K562 (cell line): ENCODE data around the gene SLC39A11. TPM values are rescaled to one million over a fixed set of nuclear protein-coding genes. Genes with fewer than 3 reads are reported as not detected.

Experiments used
- ATAC-seq: fragments of 200-7000 bp; cut with Tn5 transposase; 3 replicates; pipeline ENCODE4 v1.9.1; 2020; ENCODE audit warnings: moderate library complexity
- BruUV-seq: library from RNA; stranded (reverse); fragments of 400-500 nt; replicated peaks from 2 replicates; lab custom pipeline; 2021; lab: Mats Ljungman, UMichigan
- CTCF ChIA-PET: fragments of 300-600 bp; formaldehyde crosslinking; extraction: SDS; loops from one replicate; lab custom pipeline; 2021; ENCODE audit warnings: low intra/inter-chr PET ratio; lab: Yijun Ruan, JAX
- POLR2A ChIA-PET: fragments of 300-600, 350-650 bp; sonication (Branson Sonifier 250); formaldehyde crosslinking; extraction: SDS; loops from one replicate; lab custom pipeline; 2021; ENCODE audit warnings: antibody characterized with exemption, inconsistent platforms; lab: Yijun Ruan, JAX
- DNase-seq, 4 experiments: peaks; one replicate each; pipeline versions ENCODE4 v3.0.0 to v3.0.0-alpha.2; 2011 to 2018; ENCODE audit warnings: low spot score in 3 of 4, mixed read lengths in 3 of 4; ENCODE audit errors: extremely low read depth in 1 of 4
- FAIRE-seq: peaks from 2 replicates; lab custom pipeline; 2011; peaks lifted over from hg19 to GRCh38; lab: Jason Lieb, UNC
- H2AFZ ChIP-seq: 2 replicates; pipeline ENCODE4 v1.6.0; 2011; ENCODE audit warnings: low read depth, low read length, control low read depth, inconsistent platforms
- H3K27ac ChIP-seq: fragments of 200-600 bp; 3 replicates; pipeline ENCODE4 v1.8.0; 2011; ENCODE audit warnings: low read depth, mild to moderate bottlenecking, control low read depth, inconsistent platforms, low read length, moderate library complexity, mixed read lengths; ENCODE audit errors: extremely low read depth
- H3K27me3 ChIP-seq, 2 experiments: fragments of 300-600 bp in 1 of 2; 2 replicates in 1 of 2; 3 replicates in 1 of 2; pipeline versions ENCODE4 v1.6.0 to v1.8.0; 2011; ENCODE audit warnings: inconsistent platforms in 2 of 2, low read length in 2 of 2, mild to moderate bottlenecking in 1 of 2, mixed read lengths in 1 of 2, moderate library complexity in 1 of 2; ENCODE audit not compliant: control insufficient read depth in 2 of 2, insufficient read depth in 2 of 2
- H3K36me3 ChIP-seq: fragments of 300-600 bp; 3 replicates; pipeline ENCODE4 v1.8.0; 2011; ENCODE audit warnings: mild to moderate bottlenecking, low read length, inconsistent platforms; ENCODE audit not compliant: control insufficient read depth, insufficient read depth
- H3K4me1 ChIP-seq, 2 experiments: fragments of 200-600 bp in 1 of 2; replicated peaks in 1 of 2; 2 replicates in 1 of 2; 3 replicates in 1 of 2; pipeline versions ENCODE4 v1.5.1 to v1.8.0; 2011; ENCODE audit warnings: inconsistent platforms in 2 of 2, low read length in 2 of 2, mild to moderate bottlenecking in 1 of 2, mixed read lengths in 1 of 2, moderate library complexity in 1 of 2; ENCODE audit not compliant: control insufficient read depth in 2 of 2, insufficient read depth in 2 of 2
- H3K4me2 ChIP-seq: 2 replicates; pipeline ENCODE4 v1.6.1; 2011; ENCODE audit warnings: low read length, control low read depth, inconsistent platforms, mixed read lengths; ENCODE audit not compliant: insufficient read depth
- H3K4me3 ChIP-seq: fragments of 200-600 bp; sonication (generic), shearing (Covaris generic); 2 replicates; pipeline ENCODE4 v1.5.1; 2016; ENCODE audit warnings: control low read depth, inconsistent platforms
- H3K79me2 ChIP-seq: fragments of 200-600 bp; 3 replicates; pipeline ENCODE4 v1.8.0; 2011; ENCODE audit warnings: low read length, inconsistent platforms; ENCODE audit not compliant: control insufficient read depth, insufficient read depth
- H3K9ac ChIP-seq, 2 experiments: 2 replicates each; pipeline versions ENCODE4 v1.6.0 to v1.6.1; 2011; ENCODE audit warnings: low read depth in 2 of 2, low read length in 2 of 2, control low read depth in 1 of 2, inconsistent platforms in 1 of 2, mild to moderate bottlenecking in 1 of 2, mixed read lengths in 1 of 2; ENCODE audit not compliant: insufficient read depth in 1 of 2
- H3K9me1 ChIP-seq: one replicate; pipeline ENCODE4 v1.6.0; 2011; ENCODE audit warnings: inconsistent platforms, mild to moderate bottlenecking, low read length, moderate library complexity; ENCODE audit not compliant: control insufficient read depth, insufficient read depth
- H3K9me3 ChIP-seq: replicated peaks from 2 replicates; pipeline ENCODE4 v1.5.1; 2011; ENCODE audit warnings: low read depth, low read length, inconsistent platforms; ENCODE audit not compliant: control insufficient read depth, insufficient read depth
- H4K20me1 ChIP-seq: replicated peaks from 2 replicates; pipeline ENCODE4 v1.6.1; 2011; ENCODE audit warnings: low read length, inconsistent platforms, mixed read lengths; ENCODE audit not compliant: control insufficient read depth, insufficient read depth
- BACH1 ChIP-seq: fragments of 200-800 bp; sonication (Bioruptor generic); IDR thresholded peaks from 2 replicates; pipeline ENCODE4 v1.6.1; 2016; ENCODE audit warnings: missing genetic modification characterization, missing compliant biosample characterization
- CEBPG ChIP-seq, 3 experiments: fragments of 200-800 bp in 1 of 3; sonication (Bioruptor generic) in 1 of 3; sonication (generic) in 1 of 3; formaldehyde crosslinking in 1 of 3; IDR thresholded peaks in 2 of 3; conservative IDR thresholded peaks in 1 of 3; 2 replicates each; pipeline versions ENCODE4 v1.6.1 to v1.8.0; 2016 to 2022; ENCODE audit warnings: missing compliant biosample characterization in 2 of 3, missing genetic modification characterization in 2 of 3, mild to moderate bottlenecking in 1 of 3, missing genetic modification reagents in 1 of 3
- MYNN ChIP-seq, 2 experiments: sonication (generic); formaldehyde crosslinking in 1 of 2; IDR thresholded peaks; 2 replicates each; pipeline versions ENCODE4 v1.5.0 to v1.6.1; 2016 to 2020; ENCODE audit warnings: antibody characterized with exemption in 1 of 2, missing genetic modification reagents in 1 of 2
- TAF15 ChIP-seq: fragments of 200-400 bp; formaldehyde crosslinking; IDR thresholded peaks from 2 replicates; pipeline ENCODE4 v1.6.1; 2017; ENCODE audit warnings: mild to moderate bottlenecking, low read depth, low read length, moderate library complexity
- TEAD4 ChIP-seq, 2 experiments: sonication (generic) in 1 of 2; formaldehyde crosslinking in 1 of 2; IDR thresholded peaks; 2 replicates each; pipeline versions ENCODE4 v1.6.1 to v1.8.0; 2012 to 2022; ENCODE audit warnings: borderline replicate concordance in 1 of 2, inconsistent platforms in 1 of 2, low read length in 1 of 2, mild to moderate bottlenecking in 1 of 2, missing genetic modification reagents in 1 of 2
- ZNF134 ChIP-seq: fragments of 250-450 bp; sonication (Bioruptor Pico); conservative IDR thresholded peaks from 2 replicates; pipeline ENCODE4 v1.4.0; 2020
- ZNF695 ChIP-seq: fragments of 450-650 bp; formaldehyde crosslinking; IDR thresholded peaks from 2 replicates; pipeline ENCODE4 v1.4.0; 2020; ENCODE audit warnings: mild to moderate bottlenecking, moderate library complexity
- WGBS: fragments of 100-300 bp; shearing (Covaris generic); methylation state at CpG from one replicate; pipeline ENCODE4 v1.1.6; 2016; ENCODE audit warnings: low coverage, mixed read lengths; ENCODE audit not compliant: insufficient coverage; ENCODE audit errors: missing lambda C conversion rate; 5-methylcytosine and 5-hydroxymethylcytosine counted together
- in situ Hi-C: fragments of 300-500 bp; cut with MboI; formaldehyde crosslinking; loops from 4 replicates; pipeline ENCODE4 v1.15.0; 2018; ENCODE audit warnings: inconsistent platforms, mixed read lengths
- intact Hi-C: fragments of 100-400 bp; cut with micrococcal nuclease; formaldehyde crosslinking; loops from 2 replicates; pipeline ENCODE4 v1.14.2; 2022
- polyA plus RNA-seq, 8 experiments: library from polyadenylated mRNA; depleted of rRNA in 4 of 8; stranded (reverse) in 5 of 8; unstranded in 3 of 8; fragments of >200 nt; fragmentation: Nextera tagmentation in 2 of 8; fragmentation: Illumina TruSeq in 1 of 8; extraction: Ambion mirVana in 2 of 8; extraction: Trizol in 1 of 8; gene quantifications; 2 replicates each; pipeline versions ENCODE4 v1.2.1 to v1.2.3, GENCODE V29; 2011 to 2014; ENCODE audit warnings: inconsistent platforms in 1 of 8, missing spikeins in 1 of 8
- total RNA-seq, 7 experiments: library from RNA; depleted of rRNA in 6 of 7; stranded (reverse); fragments of >200 nt in 6 of 7; fragmentation: Illumina TruSeq in 2 of 7; extraction: Trizol in 2 of 7; gene quantifications; 2 replicates each; pipeline versions ENCODE4 v1.2.1 to v1.2.3, GENCODE V29; 2011 to 2021; ENCODE audit warnings: low replicate concordance in 1 of 7
- TF ChIP-seq, protein P1 (sequence below): fragments of 450-650 bp; IDR thresholded peaks from 2 replicates; pipeline ENCODE4 v1.6.1; 2016; ENCODE audit warnings: missing biosample characterization, missing genetic modification characterization
- TF ChIP-seq, protein P2 (sequence below): fragments of 450-650 bp; IDR thresholded peaks from 2 replicates; pipeline ENCODE4 v1.6.1; 2018; ENCODE audit warnings: mild to moderate bottlenecking, low read depth; ENCODE audit not compliant: partially characterized antibody

SLC39A11 gene
- total and polyA plus RNA-seq, 9 of the 15 experiments (the other 6 are each of a cell fraction or from before 2014, with no cell fraction given) = 10.5 to 26.4 (median 13.4) TPM

DNA sequence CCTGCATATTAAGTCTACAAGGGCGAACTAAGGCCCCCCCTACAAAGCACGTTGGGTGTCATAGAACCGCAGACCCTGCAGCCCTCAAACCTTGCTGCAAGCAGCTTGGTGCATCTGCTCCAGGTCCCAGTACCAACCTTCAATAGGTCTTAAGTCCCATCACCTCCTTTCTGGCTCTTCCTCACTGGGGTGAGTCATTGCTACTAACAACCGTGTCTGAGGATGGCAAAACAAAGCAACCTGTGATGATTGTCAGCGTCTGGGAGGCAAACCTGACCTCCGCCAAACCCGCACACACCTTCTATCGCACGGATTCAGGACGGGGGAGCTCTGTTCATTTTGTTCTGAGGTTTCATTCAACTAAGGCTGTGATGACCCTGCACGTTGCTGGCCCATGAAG lies 138.9 kb downstream of the SLC39A11 start:
- no TSS peak for BruUV-seq

More for the DNA sequence above, 138.9 kb downstream of the SLC39A11 start:
- no peak overlapping the region for H3K27ac ChIP-seq
- TF ChIP-seq CEBPG (CRISPR knock-in tag; IDR thresholded peaks at IDR 0.05) (no peak), CEBPG (tag; conservative IDR thresholded peaks at IDR 0.05 in 1 of 2, IDR thresholded peaks at IDR 0.05 in 1 of 2) (no peak), TAF15 (no peak), ZNF695 (CRISPR knock-in tag) (no peak), MYNN (IDR thresholded peaks at IDR 0.05) (no peak), MYNN (CRISPR knock-in tag; IDR thresholded peaks at IDR 0.05) (no peak), BACH1 (tag) (no peak), ZNF134 (no peak), TEAD4 (IDR thresholded peaks at IDR 0.05; ENCODE audit: low read length) (no peak), TEAD4 (CRISPR knock-in tag; IDR thresholded peaks at IDR 0.05; ENCODE audit: borderline replicate concordance) (no peak)
- TF ChIP-seq, protein P1, sequence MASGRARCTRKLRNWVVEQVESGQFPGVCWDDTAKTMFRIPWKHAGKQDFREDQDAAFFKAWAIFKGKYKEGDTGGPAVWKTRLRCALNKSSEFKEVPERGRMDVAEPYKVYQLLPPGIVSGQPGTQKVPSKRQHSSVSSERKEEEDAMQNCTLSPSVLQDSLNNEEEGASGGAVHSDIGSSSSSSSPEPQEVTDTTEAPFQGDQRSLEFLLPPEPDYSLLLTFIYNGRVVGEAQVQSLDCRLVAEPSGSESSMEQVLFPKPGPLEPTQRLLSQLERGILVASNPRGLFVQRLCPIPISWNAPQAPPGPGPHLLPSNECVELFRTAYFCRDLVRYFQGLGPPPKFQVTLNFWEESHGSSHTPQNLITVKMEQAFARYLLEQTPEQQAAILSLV (tag) = no peak
- TF ChIP-seq, protein P2, sequence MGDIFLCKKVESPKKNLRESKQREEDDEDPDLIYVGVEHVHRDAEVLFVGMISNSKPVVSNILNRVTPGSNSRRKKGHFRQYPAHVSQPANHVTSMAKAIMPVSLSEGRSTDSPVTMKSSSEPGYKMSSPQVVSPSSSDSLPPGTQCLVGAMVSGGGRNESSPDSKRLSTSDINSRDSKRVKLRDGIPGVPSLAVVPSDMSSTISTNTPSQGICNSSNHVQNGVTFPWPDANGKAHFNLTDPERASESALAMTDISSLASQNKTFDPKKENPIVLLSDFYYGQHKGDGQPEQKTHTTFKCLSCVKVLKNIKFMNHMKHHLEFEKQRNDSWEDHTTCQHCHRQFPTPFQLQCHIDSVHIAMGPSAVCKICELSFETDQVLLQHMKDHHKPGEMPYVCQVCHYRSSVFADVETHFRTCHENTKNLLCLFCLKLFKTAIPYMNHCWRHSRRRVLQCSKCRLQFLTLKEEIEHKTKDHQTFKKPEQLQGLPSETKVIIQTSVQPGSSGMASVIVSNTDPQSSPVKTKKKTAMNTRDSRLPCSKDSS = no peak
- TF ChIP-seq, all 486 proteins: peak for 0
- no peaks in the 10 kb centered on the region for H3K9me1 ChIP-seq
- H3K27me3 ChIP-seq = no peaks in the 10 kb centered on the region; a peak in 1 of 5 replicates
- in situ Hi-C loops = no loop called here
- DNase-seq (no peak), ATAC-seq (no peak), FAIRE-seq (no peak)
- H4K20me1 ChIP-seq = peaks cover 4% of the 10 kb centered on the region; the same call in 1 of the 2 replicates
- 54% methylated on average over 11 of the region's 11 CpGs for WGBS
- no peaks in the 10 kb centered on the region for H3K36me3 ChIP-seq
- POLR2A ChIA-PET = interaction anchor here (0.6 to 1.8 kb wide), 4 partner anchors 8 to 95 kb away, joined by 3 to 4 read pairs (median 3); no protein-coding TSS in a partner anchor
- H3K4me1 ChIP-seq = no peaks in the 10 kb centered on the region
- H2AFZ ChIP-seq = no peak overlapping the region
- no peak overlapping the region for H3K4me2 ChIP-seq
- H3K4me3 ChIP-seq = no peak overlapping the region
- no peaks in the 10 kb centered on the region for H3K9me3 ChIP-seq
- intact Hi-C loops = no loop called here
- no peak overlapping the region for H3K9ac ChIP-seq
- no peaks in the 10 kb centered on the region for H3K79me2 ChIP-seq
- CTCF ChIA-PET = no interaction called here
